ENCODE measurements around the gene MAST4. TPM values are rescaled to one million over a fixed set of nuclear protein-coding genes. Genes with fewer than 3 reads are reported as not detected.

MAST4 gene
- total and polyA plus RNA-seq, 2 of the 4 experiments (the other 2 are of a cell fraction), result 4.8 to 6.8 TPM

GRCh38 chr5:66551338-66551737 is 44.9 kb upstream of the MAST4 start:
- no peaks in the 10 kb centered on the region for H4K20me1 ChIP-seq (ENCODE audit: insufficient read depth, low read length)
- dilution Hi-C loops (cut with HindIII; ENCODE audit: low sequenced_read_pairs, unreplicated experiment) (no loop called here), intact Hi-C loops (cut with micrococcal nuclease) (no loop called here), in situ Hi-C loops (cut with MboI; ENCODE audit: low sequenced_read_pairs) (no loop called here)
- H2BK15ac ChIP-seq (ENCODE audit: low read depth, low read length), result no peak overlapping the region
- H4K8ac ChIP-seq (ENCODE audit: low read depth in 2 of 2, low read length in 2 of 2), result no peak overlapping the region
- no peaks in the 10 kb centered on the region for H3K79me1 ChIP-seq (ENCODE audit: low read depth in 1 of 2, low read length in 2 of 2)
- H2BK120ac ChIP-seq (ENCODE audit: low read depth, low read length), result no peak overlapping the region
- no peak overlapping the region for H2AFZ ChIP-seq (replicated peaks; ENCODE audit: low read length, poor library complexity)
- TF ChIP-seq FOS (IDR thresholded peaks at IDR 0.05; ENCODE audit: low read depth, low read length) (no peak), POLR2A (IDR thresholded peaks at IDR 0.05; ENCODE audit: low read depth, low read length) (no peak), CHD1 (IDR thresholded peaks at IDR 0.05; ENCODE audit: low read depth, low read length) (no peak), MAZ (IDR thresholded peaks at IDR 0.05; ENCODE audit: borderline replicate concordance, low read depth, low read length) (no peak), RFX5 (IDR thresholded peaks at IDR 0.05; ENCODE audit: low read depth, low read length) (no peak), RAD21 (IDR thresholded peaks at IDR 0.05; ENCODE audit: low read length) (no peak)
- no peak overlapping the region for H3K9ac ChIP-seq (ENCODE audit: low read depth, low read length)
- H3K14ac ChIP-seq (replicated peaks; ENCODE audit: low read depth, low read length), result no peak overlapping the region
- H3K56ac ChIP-seq (ENCODE audit: extremely low read depth, insufficient read depth, low read length), result no peak overlapping the region
- DNase-seq, result no peak
- H3K36me3 ChIP-seq (ENCODE audit: control insufficient read depth, insufficient read depth, low read length), result no peaks in the 10 kb centered on the region
- H3K9me3 ChIP-seq (ENCODE audit: control insufficient read depth, insufficient read depth, low read length), result no peaks in the 10 kb centered on the region
- H2AK5ac ChIP-seq (ENCODE audit: low read depth, low read length), result no peak overlapping the region
- H3K27me3 ChIP-seq (ENCODE audit: control insufficient read depth, insufficient read depth, low read length), result no peaks in the 10 kb centered on the region
- H3K4me1 ChIP-seq (ENCODE audit: control insufficient read depth, insufficient read depth, low read length), result no peaks in the 10 kb centered on the region
- H3K9me1 ChIP-seq (ENCODE audit: insufficient read depth, low read length), result no peaks in the 10 kb centered on the region
- H3K4ac ChIP-seq (ENCODE audit: low read depth, low read length), result no peak overlapping the region
- H3K23ac ChIP-seq (ENCODE audit: low read depth, low read length), result no peak overlapping the region
- H3K18ac ChIP-seq (ENCODE audit: low read depth, low read length), result no peak overlapping the region
- no peak overlapping the region for H3K27ac ChIP-seq (ENCODE audit: insufficient read depth, low read length)
- H2BK20ac ChIP-seq (ENCODE audit: low read depth, low read length), result no peak overlapping the region
- no CpG with 5 or more reads among the region's 2 CpGs for WGBS, 2 experiments (ENCODE audit: extremely low coverage in 2 of 2, insufficient read length in 1 of 2)
- no peak overlapping the region for H2BK5ac ChIP-seq (ENCODE audit: low read depth, low read length, poor library complexity, severe bottlenecking)
- no peak for ATAC-seq (ENCODE audit: low read depth)
- H3K4me2 ChIP-seq (ENCODE audit: low read depth, low read length), result no peak overlapping the region
- CTCF ChIA-PET, result no interaction called here
- POLR2A ChIA-PET (ENCODE audit: unreplicated experiment), result no interaction called here
- H4K91ac ChIP-seq (ENCODE audit: insufficient read depth, low read depth, low read length), result no peak overlapping the region
- H4K5ac ChIP-seq (ENCODE audit: low read depth, low read length), result no peak overlapping the region
- no peak overlapping the region for H2AK9ac ChIP-seq (replicated peaks; ENCODE audit: low read depth, low read length, poor library complexity)
- no TSS peak for BruUV-seq (replicated peaks)
- H3K4me3 ChIP-seq (ENCODE audit: insufficient read depth, low read depth, low read length), result no peak overlapping the region

Data from IMR-90 (cell line).